Gastroesophageal sphincter (tissue), 4 donors: ENCODE results near the gene PIK3CA. TPM values are rescaled to one million over a fixed set of nuclear protein-coding genes. Genes with fewer than 3 reads are reported as not detected.
A peak's percentile ranks its signal among the peaks of the same experiment; 100 is the strongest.

ENCODE experiments used
- ATAC-seq: fragments of 150-250 bp; one replicate; pipeline ENCODE4 v1.9.1; 2016; ENCODE audit warnings: mild to moderate bottlenecking, moderate library complexity
- H3K27ac ChIP-seq, 4 donors: fragments of 200-600 bp; sonication (generic) in 3 of 4; 1 replicate in 3 of 4; 2 replicates in 1 of 4; pipeline ENCODE4 v1.5.1; 2016 to 2019
- H3K27me3 ChIP-seq: fragments of 200-600 bp; sonication (generic); one replicate; pipeline ENCODE4 v1.5.1; 2019
- H3K36me3 ChIP-seq, 2 donors: fragments of 200-600 bp; sonication (generic); one replicate each; pipeline ENCODE4 v1.5.1; 2019; ENCODE audit warnings: control low read depth in 1 of 2
- H3K4me1 ChIP-seq, 3 donors: fragments of 200-600 bp; sonication (generic); 1 replicate in 2 of 3; 2 replicates in 1 of 3; pipeline ENCODE4 v1.5.1; 2016 to 2019; ENCODE audit warnings: control low read depth in 2 of 3
- H3K4me3 ChIP-seq, 2 donors: fragments of 200-600 bp; sonication (generic); one replicate each; pipeline ENCODE4 v1.5.1; 2019; ENCODE audit warnings: mild to moderate bottlenecking in 1 of 2, moderate library complexity in 1 of 2
- H3K9me3 ChIP-seq, 3 donors: fragments of 200-600 bp; sonication (generic); one replicate each; pipeline ENCODE4 v1.5.1; 2017 to 2019; ENCODE audit warnings: control low read depth in 2 of 3
- EP300 ChIP-seq: sonication (generic); formaldehyde crosslinking; IDR thresholded peaks from one replicate; pipeline ENCODE4 v1.6.1; 2017; ENCODE audit warnings: antibody characterized with exemption, mild to moderate bottlenecking
- POLR2A ChIP-seq, 2 donors: fragments of 450-650 bp; IDR thresholded peaks; one replicate each; pipeline ENCODE4 v1.6.1; 2017; ENCODE audit warnings: antibody characterized with exemption in 2 of 2, mild to moderate bottlenecking in 2 of 2, moderate library complexity in 1 of 2
- POLR2AphosphoS5 ChIP-seq: sonication (generic); formaldehyde crosslinking; IDR thresholded peaks from one replicate; pipeline ENCODE4 v1.6.1; 2017; ENCODE audit warnings: antibody characterized with exemption
- WGBS, 2 donors: methylation state at CpG; one replicate each; pipeline ENCODE4 v1.1.5; 2018; ENCODE audit warnings: low coverage in 1 of 2; 5-methylcytosine and 5-hydroxymethylcytosine counted together
- total RNA-seq, 4 donors: library from RNA; depleted of rRNA; stranded (reverse); fragments of >200 nt; gene quantifications; one replicate each; pipeline ENCODE4 v1.1.0, GENCODE V29; 2016
- TF ChIP-seq, protein P1 (sequence below), 4 experiments: fragments of 200-600 bp in 2 of 4; fragments of 450-650 bp in 2 of 4; sonication (generic) in 1 of 4; IDR thresholded peaks; one replicate each; pipeline ENCODE4 v1.5.1; 2017 to 2019; ENCODE audit warnings: antibody characterized with exemption in 4 of 4, mild to moderate bottlenecking in 2 of 4, moderate library complexity in 2 of 4

Gene PIK3CA
- 10 to 100 TPM; 35.7 to 47.7 (median 39.6) TPM for total RNA-seq

DNA sequence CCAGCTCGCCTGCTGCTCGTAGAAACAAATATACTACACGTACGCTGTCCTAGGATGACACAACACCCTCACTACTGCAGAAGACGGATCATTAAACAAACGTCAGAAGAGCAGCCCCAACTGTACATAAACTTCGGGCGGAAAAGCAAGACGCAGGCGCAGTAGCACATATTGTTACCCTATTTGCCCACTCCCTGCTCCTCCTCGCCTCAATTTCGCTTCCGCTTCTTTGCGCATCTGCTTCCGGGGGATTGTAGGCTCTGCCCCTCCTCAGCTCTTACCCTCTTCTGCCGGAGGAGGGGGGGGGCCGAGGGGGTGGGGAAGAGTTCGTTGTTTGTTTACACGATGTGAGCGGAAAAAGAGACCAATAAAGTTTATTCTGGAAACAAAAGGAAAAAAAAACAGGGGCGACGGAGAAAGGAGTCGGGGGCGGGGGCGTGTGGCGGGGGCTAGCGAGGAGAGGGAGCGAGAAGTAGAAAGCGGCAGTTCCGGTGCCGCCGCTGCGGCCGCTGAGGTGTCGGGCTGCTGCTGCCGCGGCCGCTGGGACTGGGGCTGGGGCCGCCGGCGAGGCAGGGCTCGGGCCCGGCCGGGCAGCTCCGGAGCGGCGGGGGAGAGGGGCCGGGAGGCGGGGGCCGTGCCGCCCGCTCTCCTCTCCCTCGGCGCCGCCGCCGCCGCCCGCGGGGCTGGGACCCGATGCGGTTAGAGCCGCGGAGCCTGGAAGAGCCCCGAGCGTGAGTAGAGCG, at the start of gene PIK3CA:
Gene PIK3CA (plus strand): TSS at position 485 of the 743 bp plus-strand sequence. CDS start 50,469 bp downstream, outside the sequence.
- H3K27ac ChIP-seq, result peak within 1 kb of the TSS; percentile 90 to 99 (median 97)
- H3K4me3 ChIP-seq, result peak within 1 kb of the TSS; percentile 64 to 91
- 0 to 1% methylated on average over 15 to 42 of the region's 67 CpGs for WGBS, 2 donors
- TF ChIP-seq POLR2AphosphoS5 (peak; percentile 68), EP300 (no peak), POLR2A (IDR thresholded peaks at IDR 0.05) (peak; percentile 44 to 62)
- TF ChIP-seq, protein P1, sequence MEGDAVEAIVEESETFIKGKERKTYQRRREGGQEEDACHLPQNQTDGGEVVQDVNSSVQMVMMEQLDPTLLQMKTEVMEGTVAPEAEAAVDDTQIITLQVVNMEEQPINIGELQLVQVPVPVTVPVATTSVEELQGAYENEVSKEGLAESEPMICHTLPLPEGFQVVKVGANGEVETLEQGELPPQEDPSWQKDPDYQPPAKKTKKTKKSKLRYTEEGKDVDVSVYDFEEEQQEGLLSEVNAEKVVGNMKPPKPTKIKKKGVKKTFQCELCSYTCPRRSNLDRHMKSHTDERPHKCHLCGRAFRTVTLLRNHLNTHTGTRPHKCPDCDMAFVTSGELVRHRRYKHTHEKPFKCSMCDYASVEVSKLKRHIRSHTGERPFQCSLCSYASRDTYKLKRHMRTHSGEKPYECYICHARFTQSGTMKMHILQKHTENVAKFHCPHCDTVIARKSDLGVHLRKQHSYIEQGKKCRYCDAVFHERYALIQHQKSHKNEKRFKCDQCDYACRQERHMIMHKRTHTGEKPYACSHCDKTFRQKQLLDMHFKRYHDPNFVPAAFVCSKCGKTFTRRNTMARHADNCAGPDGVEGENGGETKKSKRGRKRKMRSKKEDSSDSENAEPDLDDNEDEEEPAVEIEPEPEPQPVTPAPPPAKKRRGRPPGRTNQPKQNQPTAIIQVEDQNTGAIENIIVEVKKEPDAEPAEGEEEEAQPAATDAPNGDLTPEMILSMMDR (IDR thresholded peaks at IDR 0.05), result peak in 1 of 4 experiments; percentile 27
- peaks cover 0 to 42% (median 0%) of the 10 kb centered on the region in 3 donors for H3K4me1 ChIP-seq
- no peaks in the 10 kb centered on the region for H3K36me3 ChIP-seq
- peak; percentile 97 for ATAC-seq
- no peaks in the 10 kb centered on the region for H3K9me3 ChIP-seq
- H3K27me3 ChIP-seq, result no peaks in the 10 kb centered on the region

DNA sequence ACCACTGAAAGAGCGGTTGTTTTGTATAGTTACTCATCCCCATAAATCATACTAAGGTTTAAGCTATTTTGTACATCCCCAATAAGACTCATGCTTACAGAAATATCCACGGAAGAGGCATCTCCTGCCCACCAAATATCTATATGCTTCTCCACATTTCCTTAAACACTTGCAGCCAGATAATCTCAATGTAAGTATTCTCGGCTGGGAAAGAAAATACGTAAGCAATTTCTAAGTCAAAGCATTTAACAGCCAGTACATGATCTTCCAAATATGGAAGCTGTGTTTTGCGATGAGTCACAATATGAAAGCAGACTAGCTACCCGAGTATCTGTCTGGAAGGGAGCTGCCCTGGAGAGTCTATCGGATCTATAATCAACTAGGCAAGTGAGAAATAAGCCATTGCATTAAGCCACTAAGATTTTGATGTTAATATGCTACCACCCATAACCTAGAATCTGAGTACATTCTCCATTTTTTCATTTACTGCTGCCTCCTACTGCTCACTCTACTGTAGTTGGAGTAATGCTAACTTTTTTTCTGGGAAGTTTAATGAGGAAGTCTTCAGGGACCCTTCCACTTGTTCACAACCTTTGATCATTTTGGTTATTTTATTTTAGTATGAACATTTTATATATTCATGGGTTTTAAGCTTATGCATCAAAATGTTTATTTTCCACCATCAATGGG, 49.6 kb upstream of the PIK3CA start:
- TF ChIP-seq, protein P1 (IDR thresholded peaks at IDR 0.05), result peak in 1 of 4 experiments; percentile 25
- TF ChIP-seq POLR2A (IDR thresholded peaks at IDR 0.05) (no peak), EP300 (no peak), POLR2AphosphoS5 (no peak)
- Histone ChIP-seq H3K9me3 (no peaks in the 10 kb centered on the region), H3K4me1 (no peaks in the 10 kb centered on the region), H3K36me3 (no peaks in the 10 kb centered on the region), H3K27ac (no peak overlapping the region), H3K4me3 (peak overlapping the region; percentile 27 to 36), H3K27me3 (no peaks in the 10 kb centered on the region)
- no peak for ATAC-seq
- WGBS, 2 donors, result 37 to 47% methylated on average over 7 of the region's 7 CpGs

DNA sequence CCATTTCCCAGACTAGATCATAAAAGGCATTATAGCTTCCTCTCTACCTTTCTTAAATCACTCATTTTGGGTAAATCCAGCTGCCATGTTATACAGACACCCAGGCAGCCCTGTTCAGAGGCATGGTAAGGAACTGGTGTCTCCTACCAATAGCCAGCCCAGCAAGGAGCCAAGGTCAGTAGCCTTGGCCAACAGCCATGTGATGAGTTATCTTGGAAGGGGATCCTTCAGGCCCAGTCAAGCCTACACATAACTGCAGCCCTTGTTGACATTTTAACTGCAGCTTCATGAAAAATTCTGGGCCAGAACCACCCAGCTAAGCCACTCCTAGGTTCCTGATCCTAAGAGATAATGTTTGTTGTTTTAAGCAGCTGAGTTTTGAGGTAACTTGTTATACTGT, 47.5 kb upstream of the PIK3CA start:
- no peaks in the 10 kb centered on the region for H3K27me3 ChIP-seq
- no peak for TF ChIP-seq EP300
- no peak for TF ChIP-seq POLR2A (IDR thresholded peaks at IDR 0.05)
- no peak for TF ChIP-seq POLR2AphosphoS5
- TF ChIP-seq, protein P1 (IDR thresholded peaks at IDR 0.05), result no peak
- no peak for ATAC-seq
- no peaks in the 10 kb centered on the region for H3K9me3 ChIP-seq
- H3K36me3 ChIP-seq, result no peaks in the 10 kb centered on the region
- H3K4me1 ChIP-seq, result no peaks in the 10 kb centered on the region
- H3K27ac ChIP-seq, result no peak overlapping the region
- no peak overlapping the region for H3K4me3 ChIP-seq

DNA sequence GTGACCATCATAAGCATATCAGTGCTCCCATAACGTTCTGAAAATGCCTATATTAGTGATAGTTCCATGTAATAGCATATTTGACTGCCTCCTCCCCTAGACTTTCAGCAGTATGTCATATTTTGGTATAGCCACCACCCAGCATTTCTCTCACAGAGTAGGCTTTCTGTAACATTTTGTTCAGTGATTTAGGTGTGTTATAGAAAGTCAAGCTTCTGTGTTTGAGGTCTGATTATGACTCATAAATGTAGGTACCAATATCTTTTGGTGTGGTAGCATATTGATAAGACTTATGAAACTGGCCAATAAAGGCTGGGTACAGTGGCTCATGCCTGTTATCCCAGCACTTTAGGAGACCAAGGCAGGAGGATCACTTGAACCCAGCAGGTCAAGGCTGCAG, 42.3 kb upstream of the PIK3CA start:
- Histone ChIP-seq H3K27me3 (no peaks in the 10 kb centered on the region), H3K36me3 (no peaks in the 10 kb centered on the region), H3K9me3 (no peaks in the 10 kb centered on the region), H3K4me3 (no peak overlapping the region), H3K27ac (no peak overlapping the region), H3K4me1 (no peaks in the 10 kb centered on the region)
- 13 to 36% methylated on average over 1 of the region's 1 CpG for whole genome bisulfite sequencing, 2 donors
- TF ChIP-seq POLR2A (IDR thresholded peaks at IDR 0.05), result no peak
- TF ChIP-seq POLR2AphosphoS5, result no peak
- TF ChIP-seq, protein P1 (IDR thresholded peaks at IDR 0.05), result no peak
- TF ChIP-seq EP300, result no peak
- no peak for ATAC-seq

DNA sequence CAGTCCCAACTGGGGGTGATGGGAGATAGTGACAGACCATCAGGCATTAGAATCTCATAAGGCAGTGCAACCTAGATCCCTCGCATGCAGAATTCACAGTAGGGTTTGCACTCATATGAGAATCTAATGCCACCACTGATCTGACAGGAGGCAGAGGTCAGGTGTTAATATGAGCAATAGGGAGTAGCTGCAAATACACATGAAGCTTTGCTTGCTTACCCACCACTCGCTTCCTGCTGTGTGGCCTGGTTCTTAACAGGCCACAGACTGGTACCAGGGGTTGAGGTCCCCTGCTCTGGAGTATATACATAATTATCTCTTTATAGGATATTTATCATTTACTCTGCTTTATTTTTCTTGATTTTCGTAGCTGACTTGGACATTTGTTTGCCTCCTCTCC, 40.5 kb upstream of the PIK3CA start:
- no peak overlapping the region for H3K27ac ChIP-seq
- no peak overlapping the region for H3K4me3 ChIP-seq
- TF ChIP-seq, protein P1 (IDR thresholded peaks at IDR 0.05), result no peak
- TF ChIP-seq POLR2A (IDR thresholded peaks at IDR 0.05) (no peak), EP300 (no peak), POLR2AphosphoS5 (no peak)
- no peaks in the 10 kb centered on the region for H3K4me1 ChIP-seq
- no peaks in the 10 kb centered on the region for H3K27me3 ChIP-seq
- H3K9me3 ChIP-seq, result no peaks in the 10 kb centered on the region
- no peak for ATAC-seq
- no peaks in the 10 kb centered on the region for H3K36me3 ChIP-seq
- WGBS, 2 donors, result 83 to 91% methylated on average over 1 to 3 of the region's 3 CpGs
